Hepatocyte (in vitro differentiated cells): ENCODE results near the gene HSD3B7. TPM values are rescaled to one million over a fixed set of nuclear protein-coding genes. Genes with fewer than 3 reads are reported as not detected.

Source experiments
- DNase-seq: peaks from one replicate; pipeline ENCODE4 v3.0.0-alpha.2; 2016; ENCODE audit warnings: low spot score
- H2AFZ ChIP-seq: fragments of 200-600 bp; sonication (generic); 2 replicates; pipeline ENCODE4 v1.6.0; 2016; ENCODE audit warnings: antibody characterized with exemption, mild to moderate bottlenecking
- H3K27ac ChIP-seq: fragments of 200-600 bp; sonication (generic); 2 replicates; pipeline ENCODE4 v1.5.1; 2016; ENCODE audit warnings: mild to moderate bottlenecking
- H3K27me3 ChIP-seq: fragments of 200-600 bp; sonication (generic); 2 replicates; pipeline ENCODE4 v1.6.1; 2016
- H3K36me3 ChIP-seq: fragments of 200-600 bp; sonication (generic); replicated peaks from 2 replicates; pipeline ENCODE4 v1.5.1; 2016; ENCODE audit warnings: low read depth; ENCODE audit not compliant: insufficient read depth
- H3K4me1 ChIP-seq: fragments of 200-600 bp; sonication (generic); 2 replicates; pipeline ENCODE4 v1.5.1; 2016; ENCODE audit warnings: mild to moderate bottlenecking, moderate library complexity; ENCODE audit not compliant: insufficient read depth
- H3K4me2 ChIP-seq: fragments of 200-600 bp; sonication (generic); 2 replicates; pipeline ENCODE4 v1.6.0; 2016
- H3K4me3 ChIP-seq: fragments of 200-600 bp; sonication (generic); 2 replicates; pipeline ENCODE4 v1.5.1; 2016; ENCODE audit warnings: mild to moderate bottlenecking
- H3K79me2 ChIP-seq: fragments of 200-600 bp; sonication (generic); 2 replicates; pipeline ENCODE4 v1.6.0; 2017; ENCODE audit warnings: mild to moderate bottlenecking
- H3K9me2 ChIP-seq: fragments of 200-600 bp; sonication (generic); replicated peaks from 2 replicates; pipeline ENCODE4 v1.6.0; 2017; ENCODE audit warnings: mild to moderate bottlenecking; ENCODE audit not compliant: insufficient read depth
- H3K9me3 ChIP-seq: fragments of 200-600 bp; sonication (generic); 2 replicates; pipeline ENCODE4 v1.5.1; 2016; ENCODE audit warnings: low read depth, mild to moderate bottlenecking
- H4K20me1 ChIP-seq: fragments of 200-600 bp; sonication (generic); 2 replicates; pipeline ENCODE4 v1.6.0; 2016; ENCODE audit warnings: mild to moderate bottlenecking; ENCODE audit not compliant: insufficient read depth, poor library complexity, severe bottlenecking
- CTCF ChIP-seq: fragments of 200-600 bp; sonication (generic); IDR thresholded peaks from 2 replicates; pipeline ENCODE4 v1.5.1; 2016; ENCODE audit warnings: antibody characterized with exemption, mild to moderate bottlenecking; ENCODE audit not compliant: poor library complexity
- EZH2 ChIP-seq: fragments of 200-600 bp; sonication (generic); IDR thresholded peaks from 2 replicates; pipeline ENCODE4 v1.6.1; 2016; ENCODE audit warnings: antibody characterized with exemption, mild to moderate bottlenecking, borderline replicate concordance
- EZH2phosphoT487 ChIP-seq: fragments of 200-600 bp; sonication (generic); IDR thresholded peaks from one replicate; pipeline ENCODE4 v1.6.1; 2018; ENCODE audit warnings: antibody characterized with exemption, mild to moderate bottlenecking, low read depth, moderate library complexity; ENCODE audit not compliant: unreplicated experiment, severe bottlenecking
- WGBS: methylation state at CpG from one replicate; pipeline ENCODE4 v1.1.6; 2016; ENCODE audit warnings: low lambda C conversion rate; ENCODE audit errors: missing lambda C conversion rate; 5-methylcytosine and 5-hydroxymethylcytosine counted together
- polyA plus RNA-seq: library from polyadenylated mRNA; unstranded; fragments of >200 nt; fragmentation: Nextera tagmentation; extraction: Ambion mirVana; gene quantifications from 2 replicates; pipeline ENCODE4 v1.2.1, GENCODE V29; 2016
- total RNA-seq: library from RNA; depleted of rRNA; stranded (reverse); fragments of >200 nt; gene quantifications from 2 replicates; pipeline ENCODE4 v1.2.3, GENCODE V29; 2014

Gene HSD3B7
- total and polyA plus RNA-seq, 2 experiments from 2014 or later, result 17.5 to 20.8 TPM

GRCh38 chr16:30958175-30959079 lies 26.6 kb upstream of the HSD3B7 start:
- peak overlapping the region; percentile 93 for H3K4me3 ChIP-seq
- H3K9me3 ChIP-seq, result no peaks in the 10 kb centered on the region
- 25% methylated on average over 37 of the region's 55 CpGs for WGBS
- peaks cover 5% of the 10 kb centered on the region for H4K20me1 ChIP-seq
- DNase-seq, result peak; percentile 80
- peaks cover 3% of the 10 kb centered on the region for H3K36me3 ChIP-seq
- peak overlapping the region; percentile 97 for H3K4me2 ChIP-seq
- H3K79me2 ChIP-seq, result peaks cover 20% of the 10 kb centered on the region
- peaks cover 8% of the 10 kb centered on the region for H3K4me1 ChIP-seq
- TF ChIP-seq CTCF, result no peak
- TF ChIP-seq EZH2phosphoT487, result no peak
- TF ChIP-seq EZH2, result no peak
- H3K9me2 ChIP-seq, result no peaks in the 10 kb centered on the region
- peak overlapping the region; percentile 100 for H3K27ac ChIP-seq
- no peaks in the 10 kb centered on the region for H3K27me3 ChIP-seq
- H2AFZ ChIP-seq, result peak overlapping the region; percentile 74

- H3K9me2 ChIP-seq, result no peaks in the 10 kb centered on the region
- peaks cover 20% of the 10 kb centered on the region for H3K79me2 ChIP-seq
- no peak overlapping the region for H2AFZ ChIP-seq
- no peaks in the 10 kb centered on the region for H3K9me3 ChIP-seq
- WGBS, result 99% methylated on average over 11 of the region's 11 CpGs
- no peak for DNase-seq
- no peak overlapping the region for H3K27ac ChIP-seq
- H4K20me1 ChIP-seq, result peaks cover 5% of the 10 kb centered on the region
- peaks cover 3% of the 10 kb centered on the region for H3K36me3 ChIP-seq
- H3K4me2 ChIP-seq, result no peak overlapping the region
- H3K27me3 ChIP-seq, result no peaks in the 10 kb centered on the region
- TF ChIP-seq EZH2 (no peak), EZH2phosphoT487 (no peak), CTCF (no peak)
- peaks cover 8% of the 10 kb centered on the region for H3K4me1 ChIP-seq
- H3K4me3 ChIP-seq, result no peak overlapping the region
Measured at GRCh38 chr16:30961384-30961783, 23.6 kb upstream of the HSD3B7 start.

- H3K27ac ChIP-seq, result no peak overlapping the region
- H3K27me3 ChIP-seq, result no peaks in the 10 kb centered on the region
- TF ChIP-seq EZH2 (no peak), EZH2phosphoT487 (no peak), CTCF (no peak)
- H3K9me2 ChIP-seq, result no peaks in the 10 kb centered on the region
- peaks cover 3% of the 10 kb centered on the region for H3K36me3 ChIP-seq
- peaks cover 5% of the 10 kb centered on the region for H4K20me1 ChIP-seq
- DNase-seq, result no peak
- no peak overlapping the region for H2AFZ ChIP-seq
- WGBS, result 99% methylated on average over 18 of the region's 18 CpGs
- H3K79me2 ChIP-seq, result peaks cover 11% of the 10 kb centered on the region
- no peak overlapping the region for H3K4me2 ChIP-seq
- H3K9me3 ChIP-seq, result no peaks in the 10 kb centered on the region
- no peak overlapping the region for H3K4me3 ChIP-seq
- H3K4me1 ChIP-seq, result peaks cover 1% of the 10 kb centered on the region
Measured at GRCh38 chr16:30963925-30964511, 21.0 kb upstream of the HSD3B7 start.
